Measurements from ENCODE around the gene EDN1.
"Not testable (repeated sequence)": the region's sequence is repeated elsewhere in the genome, so short reads cannot be mapped to it uniquely, and the experiment has no call there.

The EDN1 gene

DNA sequence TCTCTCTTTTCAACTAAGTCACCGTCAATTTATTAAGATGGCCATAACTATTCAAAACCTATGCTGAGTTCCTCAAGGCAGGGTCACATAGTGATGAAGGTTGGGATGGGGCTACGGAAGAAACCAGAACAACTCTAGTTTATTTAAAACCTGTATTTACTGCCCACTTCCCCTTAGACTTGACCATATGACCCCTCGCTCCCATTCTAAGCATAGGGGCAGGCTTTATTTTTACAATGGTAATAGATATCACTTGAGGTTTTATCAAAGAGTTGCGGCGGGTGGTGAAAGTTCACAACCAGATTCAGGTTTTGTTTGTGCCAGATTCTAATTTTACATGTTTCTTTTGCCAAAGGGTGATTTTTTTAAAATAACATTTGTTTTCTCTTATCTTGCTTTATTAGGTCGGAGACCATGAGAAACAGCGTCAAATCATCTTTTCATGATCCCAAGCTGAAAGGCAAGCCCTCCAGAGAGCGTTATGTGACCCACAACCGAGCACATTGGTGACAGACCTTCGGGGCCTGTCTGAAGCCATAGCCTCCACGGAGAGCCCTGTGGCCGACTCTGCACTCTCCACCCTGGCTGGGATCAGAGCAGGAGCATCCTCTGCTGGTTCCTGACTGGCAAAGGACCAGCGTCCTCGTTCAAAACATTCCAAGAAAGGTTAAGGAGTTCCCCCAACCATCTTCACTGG lies 5.5 kb downstream of the EDN1 start:
- DNase-seq: no peak

GRCh38 chr6:12296255-12296573 lies 6.1 kb downstream of the EDN1 start:
- DNase-seq: no peak

DNA sequence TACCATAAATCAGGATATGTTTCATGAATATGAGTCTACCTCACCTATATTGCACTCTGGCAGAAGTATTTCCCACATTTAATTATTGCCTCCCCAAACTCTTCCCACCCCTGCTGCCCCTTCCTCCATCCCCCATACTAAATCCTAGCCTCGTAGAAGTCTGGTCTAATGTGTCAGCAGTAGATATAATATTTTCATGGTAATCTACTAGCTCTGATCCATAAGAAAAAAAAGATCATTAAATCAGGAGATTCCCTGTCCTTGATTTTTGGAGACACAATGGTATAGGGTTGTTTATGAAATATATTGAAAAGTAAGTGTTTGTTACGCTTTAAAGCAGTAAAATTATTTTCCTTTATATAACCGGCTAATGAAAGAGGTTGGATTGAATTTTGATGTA lies 6.4 kb downstream of the EDN1 start:
- no peak for DNase-seq

DNA sequence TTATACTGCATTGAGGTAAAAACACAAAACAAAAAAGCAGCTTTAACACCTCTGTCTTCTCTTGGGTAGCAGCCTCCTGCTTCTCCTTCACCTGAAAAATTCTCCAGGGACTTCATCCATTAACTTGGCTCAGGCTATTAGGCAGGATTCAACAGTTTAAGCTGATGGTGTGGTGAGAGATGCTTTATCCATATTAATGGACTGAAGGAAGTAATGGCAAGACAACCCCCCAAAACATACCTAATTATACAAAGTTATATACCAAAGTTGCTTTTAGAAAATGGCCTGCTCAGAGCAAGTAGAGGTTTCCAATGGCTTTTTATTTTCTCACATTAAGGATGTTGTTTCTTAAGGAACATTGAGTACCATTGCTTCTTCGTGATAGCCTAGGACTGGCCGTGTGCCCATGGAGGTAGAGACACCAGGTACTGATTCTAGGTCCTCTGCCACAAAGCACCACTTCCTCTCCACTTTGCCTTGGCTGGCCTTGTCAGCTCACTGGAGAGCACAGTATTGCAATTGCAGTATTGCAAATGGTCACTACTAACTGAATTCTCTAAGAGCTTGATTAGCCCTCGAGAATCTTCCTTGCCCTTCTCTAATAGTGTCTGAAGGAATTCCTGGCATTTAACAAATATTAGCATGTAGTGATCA lies 7.3 kb downstream of the EDN1 start:
- no peak for DNase-seq

GRCh38 chr6:12298017-12298978 lies 8.1 kb downstream of the EDN1 start:
- DNase-seq: no peak

DNA sequence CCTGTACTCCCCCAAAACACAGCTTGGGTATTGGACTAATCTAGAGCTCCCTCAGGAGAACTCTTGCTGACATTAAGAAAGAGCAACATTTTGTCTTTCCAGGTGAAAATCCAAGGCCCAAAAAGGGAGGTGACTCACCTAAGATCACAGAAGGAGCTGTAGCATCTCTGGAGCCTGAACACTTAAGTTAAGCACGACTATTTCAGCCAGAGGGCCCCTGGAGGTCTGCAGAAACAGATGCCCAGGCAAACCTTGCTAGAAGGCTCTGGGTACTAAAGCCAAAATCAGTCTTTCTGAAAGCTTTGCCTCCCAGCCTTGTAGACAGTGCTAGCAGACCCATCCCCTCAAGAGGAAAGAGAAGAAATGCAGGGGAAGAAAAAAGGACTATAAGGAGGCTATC lies 8.8 kb downstream of the EDN1 start:
- no peak for DNase-seq

- DNase-seq: no peak
Observed at GRCh38 chr6:12301018-12301417, 10.9 kb downstream of the EDN1 start.

DNA sequence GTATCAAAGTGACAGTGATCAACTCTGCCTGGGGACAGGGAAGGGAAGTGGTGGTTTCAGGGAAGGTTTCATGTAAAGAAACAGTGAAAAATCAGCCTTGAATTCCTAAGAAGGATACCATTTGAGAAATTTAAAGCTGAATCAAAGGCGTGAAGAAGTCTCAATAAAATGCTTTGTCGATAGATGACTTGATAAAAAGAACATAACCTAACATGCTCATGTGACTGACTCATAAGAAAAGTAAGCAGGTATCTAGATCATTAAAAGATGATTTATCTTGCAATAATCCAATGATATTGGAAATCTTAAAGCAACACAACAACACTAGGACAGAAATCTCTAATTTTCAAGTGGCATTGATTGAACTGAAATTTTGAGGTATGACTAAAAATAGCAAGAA lies 14.3 kb downstream of the EDN1 start:
- DNase-seq: no peak

GRCh38 chr6:12309070-12309469 lies 18.9 kb downstream of the EDN1 start:
- no peak for DNase-seq

- DNase-seq: peak in 3 of 4 experiments; percentile 14 to 49 (median 30)
Observed at GRCh38 chr6:12311106-12311505, 20.9 kb downstream of the EDN1 start.

DNA sequence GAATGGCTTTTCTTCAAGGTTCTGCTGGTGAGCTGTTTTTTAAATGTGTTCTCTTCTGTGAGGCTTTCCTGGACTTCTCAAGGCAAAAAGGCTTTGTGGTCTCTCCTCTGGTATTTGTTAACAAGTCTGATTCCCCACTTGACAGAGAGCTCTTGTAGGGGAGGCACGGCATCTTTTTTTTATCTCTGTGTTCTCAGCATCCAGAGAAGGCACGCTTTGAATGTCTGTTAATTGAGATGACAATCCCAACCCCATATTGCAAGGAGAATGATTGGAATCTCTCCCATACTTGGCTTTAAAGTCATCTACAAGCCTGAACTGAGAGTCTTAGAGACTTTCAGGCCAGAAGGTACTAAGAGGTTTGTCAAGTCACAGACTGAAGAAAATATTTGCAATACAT lies 22.6 kb downstream of the EDN1 start:
- no peak for DNase-seq

- DNase-seq: no peak
Observed at GRCh38 chr6:12313306-12313991, 23.3 kb downstream of the EDN1 start.

- no peak for DNase-seq
Observed at GRCh38 chr6:12313992-12314589, 23.9 kb downstream of the EDN1 start.

- DNase-seq: no peak
Observed at GRCh38 chr6:12314751-12315150, 24.6 kb downstream of the EDN1 start.

DNA sequence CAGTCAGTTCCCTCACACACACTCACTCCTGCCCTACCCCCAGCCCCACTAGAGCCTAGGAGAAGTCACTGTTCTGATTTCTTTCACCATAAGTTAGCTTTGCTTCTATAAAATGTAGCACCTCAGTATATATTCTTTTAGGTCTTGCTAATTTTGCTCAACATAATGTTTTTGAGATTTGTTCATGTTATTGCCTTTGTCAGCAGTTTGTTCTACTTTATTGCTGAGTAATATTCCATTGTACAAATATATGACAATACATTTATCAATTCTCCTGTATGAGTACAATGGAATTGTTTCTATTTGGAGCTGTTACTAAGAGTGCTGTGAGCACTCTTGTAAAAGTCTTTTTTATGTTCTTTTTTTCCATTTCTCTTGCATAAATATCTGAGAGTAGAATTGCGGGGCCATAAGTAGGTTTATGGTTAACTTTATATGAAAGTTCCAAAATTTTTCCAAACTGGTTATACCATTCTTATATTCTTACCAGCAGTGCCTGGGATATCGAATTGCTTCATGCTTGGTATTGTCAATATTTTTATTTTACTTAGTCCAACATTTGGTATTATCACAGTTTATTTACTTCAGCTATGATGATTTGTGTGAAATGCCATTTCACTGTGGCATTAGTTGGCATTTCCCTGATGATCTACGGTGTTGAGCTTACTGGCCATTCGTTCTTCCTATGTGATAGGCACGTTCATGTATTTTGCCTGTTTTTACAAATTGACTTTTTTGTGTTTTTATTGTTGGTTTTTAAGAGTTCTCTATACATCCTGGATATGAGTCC lies 25.3 kb downstream of the EDN1 start:
- DNase-seq: no peak

DNA sequence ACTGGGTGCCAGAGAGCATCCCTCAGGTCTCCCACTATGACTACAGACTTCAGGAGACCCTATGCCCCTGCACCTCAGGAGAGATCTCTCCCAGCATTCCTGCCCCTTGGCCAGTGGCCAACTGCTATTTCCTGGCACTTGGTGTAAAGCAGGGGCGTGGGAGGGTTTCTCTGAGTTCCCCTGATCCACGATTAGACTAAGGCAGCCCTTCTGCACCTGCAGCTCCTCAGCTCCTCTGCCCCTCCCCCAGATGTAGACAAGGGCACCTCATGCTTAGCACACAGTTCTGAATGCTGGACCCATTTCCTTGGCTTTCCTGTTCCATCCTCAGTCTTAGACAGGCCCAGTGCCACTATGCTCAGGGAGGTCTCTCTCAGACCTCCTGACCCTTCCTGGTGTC lies 28.6 kb downstream of the EDN1 start:
- DNase-seq: no peak

GRCh38 chr6:12320074-12320473 lies 29.9 kb downstream of the EDN1 start:
- DNase-seq: not testable (repeated sequence)

DNA sequence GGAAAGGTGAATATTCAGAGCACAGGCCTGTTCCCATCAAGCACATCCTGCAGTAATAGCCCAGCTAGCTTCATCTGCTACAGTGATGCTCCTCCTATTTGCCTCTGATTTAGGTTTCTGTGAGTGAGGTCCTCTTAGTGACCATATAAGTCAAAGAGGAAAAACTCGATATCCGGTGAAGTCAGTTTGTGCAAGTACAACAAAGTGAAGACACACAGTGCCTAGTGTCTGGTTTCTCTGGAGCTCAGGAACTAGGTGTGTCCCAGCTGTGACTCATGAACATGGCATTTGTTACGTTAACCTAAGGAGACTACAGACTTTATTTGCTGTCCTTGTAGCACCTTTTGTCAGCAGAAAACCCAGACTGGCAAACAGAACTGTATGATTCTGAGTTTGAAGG lies 33.9 kb downstream of the EDN1 start:
- DNase-seq: no peak

DNA sequence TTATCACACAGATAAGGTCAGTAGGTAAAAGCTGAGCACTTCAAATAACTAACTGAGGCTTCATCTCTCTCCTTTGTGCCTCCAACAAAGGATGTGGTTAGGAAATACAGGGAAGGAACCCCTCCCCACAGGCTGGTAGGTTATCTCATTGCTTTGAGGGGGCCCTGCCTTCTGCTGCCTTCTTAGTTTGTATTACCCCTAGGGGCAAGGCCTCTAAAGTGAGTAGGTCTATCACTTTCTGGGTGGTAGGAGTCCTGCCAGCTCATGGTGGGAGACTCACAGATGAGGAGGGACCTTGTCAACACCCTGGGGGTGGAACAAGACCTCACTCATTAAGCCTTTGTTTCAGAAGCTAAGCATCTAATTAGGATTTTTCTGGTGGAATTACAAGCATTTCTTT lies 34.6 kb downstream of the EDN1 start:
- no peak for DNase-seq

DNA sequence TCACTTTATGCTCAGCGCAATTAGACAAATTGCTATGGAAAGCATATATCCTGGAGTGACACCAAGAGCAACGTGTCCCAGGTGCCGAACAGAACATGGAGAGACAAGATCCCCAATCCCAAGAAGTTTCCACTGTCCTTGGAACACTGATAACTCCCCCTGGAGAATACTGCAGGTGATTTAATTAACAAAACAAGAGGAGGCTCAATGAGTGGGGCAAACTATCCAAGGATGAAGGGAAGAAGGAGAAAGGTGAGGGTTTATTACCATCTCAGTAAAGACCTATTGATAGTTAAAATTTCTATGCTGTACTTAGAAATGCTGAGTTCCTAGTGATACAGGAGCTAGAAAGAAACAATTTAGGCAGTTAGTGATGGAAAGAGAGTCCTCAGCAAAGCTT lies 35.7 kb downstream of the EDN1 start:
- DNase-seq: no peak

DNA sequence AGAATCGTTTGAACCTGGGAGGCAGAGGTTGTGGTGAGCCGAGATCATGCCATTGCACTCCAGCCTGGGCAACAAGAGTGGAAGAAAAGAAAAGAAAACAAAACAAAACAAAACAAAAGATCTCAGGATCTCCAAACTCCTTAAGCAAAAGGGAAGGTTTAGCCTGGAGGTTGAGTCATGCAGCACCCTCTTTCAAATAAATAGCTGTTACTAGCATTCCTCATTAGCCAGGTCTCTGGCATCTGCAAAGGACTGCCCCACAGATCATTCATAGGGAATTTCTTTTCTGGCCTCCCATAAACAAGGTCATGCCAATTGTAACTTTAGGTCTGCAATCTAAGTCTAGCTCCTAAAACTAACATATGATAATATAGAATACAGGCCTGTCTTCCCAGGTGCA lies 37.2 kb downstream of the EDN1 start:
- DNase-seq: no peak

DNA sequence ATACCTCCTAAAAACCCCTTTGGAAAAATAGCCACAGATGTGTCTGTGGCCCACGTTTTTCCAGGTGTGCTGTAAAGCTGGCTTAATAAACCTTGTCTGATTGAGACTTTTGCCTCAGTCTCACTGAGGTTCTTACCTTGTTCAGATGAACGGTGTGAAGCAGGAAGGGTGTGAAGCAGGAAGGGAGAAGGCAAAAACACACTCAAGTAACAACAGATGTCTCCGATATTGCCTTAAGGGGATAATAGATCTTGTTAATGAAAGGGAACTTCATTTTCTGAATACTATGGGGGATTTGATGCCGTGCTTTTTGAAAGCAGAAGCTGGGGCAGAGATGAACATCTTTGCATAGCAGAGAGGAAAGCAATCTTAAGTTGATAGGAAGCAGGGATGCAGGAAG lies 37.8 kb downstream of the EDN1 start:
- no peak for DNase-seq

All from suppressor macrophage (primary cell).